GM12878 (cell line): ENCODE data around the gene H6PD.

Experiments
- CBX3 ChIP-seq: fragments of 200-600 bp; sonication (generic); IDR thresholded peaks from 2 replicates; pipeline ENCODE4 v1.6.1; 2016; ENCODE audit warnings: low read depth, borderline replicate concordance
- CTCF ChIP-seq, 3 experiments: IDR thresholded peaks in 2 of 3; conservative IDR thresholded peaks in 1 of 3; 2 replicates each; pipeline ENCODE4 v1.5.1; 2011; ENCODE audit warnings: low read depth in 3 of 3, low read length in 3 of 3, mild to moderate bottlenecking in 3 of 3, control low read depth in 2 of 3, moderate library complexity in 2 of 3, inconsistent platforms in 1 of 3, mixed read lengths in 1 of 3; ENCODE audit not compliant: control insufficient read depth in 2 of 3, insufficient read depth in 1 of 3; ENCODE audit errors: extremely low read depth in 1 of 3
- EP300 ChIP-seq, 2 experiments: fragments of 150-350 bp in 1 of 2; IDR thresholded peaks; 2 replicates each; pipeline ENCODE4 v1.6.1; 2011 to 2012; ENCODE audit warnings: low read depth in 2 of 2, low read length in 2 of 2, borderline replicate concordance in 1 of 2, improper control_type of control experiment in 1 of 2, inconsistent platforms in 1 of 2; ENCODE audit not compliant: control insufficient read depth in 1 of 2
- POLR2AphosphoS5 ChIP-seq: IDR thresholded peaks from 2 replicates; pipeline ENCODE4 v1.6.1; 2011; ENCODE audit warnings: mild to moderate bottlenecking, low read length, inconsistent platforms
- RB1 ChIP-seq: fragments of 450-650 bp; formaldehyde crosslinking; IDR thresholded peaks from 2 replicates; pipeline ENCODE4 v1.6.1; 2017; ENCODE audit warnings: mild to moderate bottlenecking, borderline replicate concordance
- SUZ12 ChIP-seq: fragments of 200-600 bp; sonication (generic); IDR thresholded peaks from one replicate; pipeline ENCODE4 v1.6.1; 2018; ENCODE audit warnings: antibody characterized with exemption, mild to moderate bottlenecking; ENCODE audit not compliant: unreplicated experiment
- ZNF24 ChIP-seq: fragments of 450-650 bp; IDR thresholded peaks from 2 replicates; pipeline ENCODE4 v1.6.1; 2017; ENCODE audit warnings: antibody characterized with exemption, mild to moderate bottlenecking

GRCh38 chr1:9186082-9186859 is 48.3 kb upstream of the H6PD start:
- TF ChIP-seq CBX3 (no peak), CTCF (IDR thresholded peaks at IDR 0.05 in 2 of 3, conservative IDR thresholded peaks at IDR 0.05 in 1 of 3; ENCODE audit: control insufficient read depth in 2 of 3, extremely low read depth in 1 of 3, insufficient read depth in 1 of 3, low read depth in 3 of 3, low read length in 3 of 3) (no peak), ZNF24 (no peak), RB1 (no peak), SUZ12 (no peak), POLR2AphosphoS5 (no peak), EP300 (IDR thresholded peaks at IDR 0.05; ENCODE audit: borderline replicate concordance in 1 of 2, control insufficient read depth in 1 of 2, low read depth in 2 of 2, low read length in 2 of 2) (no peak)
